Right lobe of liver (tissue), 6 donors: ENCODE data around the gene TRPM3. TPM values are rescaled to one million over a fixed set of nuclear protein-coding genes. Genes with fewer than 3 reads are reported as not detected.

Source experiments
- ATAC-seq, 4 donors: fragments of 200-7000 bp; cut with Tn5 transposase; one replicate each; pipeline ENCODE4 v1.9.1; 2020; ENCODE audit warnings: mild to moderate bottlenecking in 4 of 4, moderate library complexity in 4 of 4
- DNase-seq, 3 donors: peaks; one replicate each; pipeline ENCODE4 v3.0.0-alpha.2; 2020
- H3K27ac ChIP-seq, 3 donors: fragments of 200-600 bp; one replicate each; pipeline ENCODE4 v1.8.0; 2022
- H3K27me3 ChIP-seq, 2 donors: fragments of 200-600 bp; one replicate each; pipeline ENCODE4 v1.8.0; 2022
- H3K36me3 ChIP-seq, 4 donors: fragments of 200-600 bp; sonication (generic) in 1 of 4; one replicate each; pipeline versions ENCODE4 v1.5.1 to v1.8.0; 2017 to 2022; ENCODE audit warnings: control low read depth in 1 of 4
- H3K4me1 ChIP-seq, 4 donors: fragments of 200-600 bp; sonication (generic) in 1 of 4; one replicate each; pipeline versions ENCODE4 v1.5.1 to v1.8.0; 2017 to 2022; ENCODE audit warnings: control low read depth in 1 of 4
- H3K4me3 ChIP-seq, 3 donors: fragments of 200-600 bp; one replicate each; pipeline ENCODE4 v1.8.0; 2022
- H3K9me3 ChIP-seq, 4 donors: fragments of 200-600 bp; sonication (generic) in 1 of 4; one replicate each; pipeline versions ENCODE4 v1.5.1 to v1.8.0; 2017 to 2022; ENCODE audit warnings: control low read depth in 1 of 4
- POLR2A ChIP-seq: fragments of 450-650 bp; IDR thresholded peaks from one replicate; pipeline ENCODE4 v1.6.1; 2017; ENCODE audit warnings: antibody characterized with exemption, mild to moderate bottlenecking
- WGBS: methylation state at CpG from one replicate; pipeline ENCODE4 v1.1.6; 2018; ENCODE audit warnings: low coverage, low lambda C conversion rate; ENCODE audit not compliant: insufficient coverage; ENCODE audit errors: missing lambda C conversion rate; 5-methylcytosine and 5-hydroxymethylcytosine counted together
- intact Hi-C, 2 donors: fragments of 100-400 bp; cut with DNase I; formaldehyde crosslinking; loops; one replicate each; pipeline versions ENCODE4 v1.11.2 to v1.14.1; 2022
- total RNA-seq, 6 experiments: library from RNA; depleted of rRNA in 2 of 6; stranded (reverse); fragments of >200 nt in 2 of 6; fragmentation: NEBNext Ultra II Directional in 3 of 6; extraction: Animal tissue kit (Norgen Biotek cat#: 25700) in 3 of 6; gene quantifications; one replicate each; pipeline versions ENCODE4 v1.1.0 to v1.2.4, GENCODE V29; 2016 to 2023
- TF ChIP-seq, protein P1 (sequence below), 4 donors: fragments of 200-600 bp in 3 of 4; fragments of 450-650 bp in 1 of 4; IDR thresholded peaks; one replicate each; pipeline versions ENCODE4 v1.5.1 to v1.8.0; 2016 to 2022; ENCODE audit warnings: antibody characterized with exemption in 4 of 4, mild to moderate bottlenecking in 2 of 4
- donor health status: DM: no; HTN: yes; CAD: no.
- donor health status: DM: no; HTN: no; CAD: no.
- donor health status: DM: no; HTN: no; CAD: no.
- donor health status: DM: no; HTN: yes; CAD: no.
- donor health status: DM: no; HTN: yes; CAD: no.

The TRPM3 gene
- total RNA-seq, 6 experiments from 2014 or later = 0.26 to 0.56 (median 0.39) TPM

DNA sequence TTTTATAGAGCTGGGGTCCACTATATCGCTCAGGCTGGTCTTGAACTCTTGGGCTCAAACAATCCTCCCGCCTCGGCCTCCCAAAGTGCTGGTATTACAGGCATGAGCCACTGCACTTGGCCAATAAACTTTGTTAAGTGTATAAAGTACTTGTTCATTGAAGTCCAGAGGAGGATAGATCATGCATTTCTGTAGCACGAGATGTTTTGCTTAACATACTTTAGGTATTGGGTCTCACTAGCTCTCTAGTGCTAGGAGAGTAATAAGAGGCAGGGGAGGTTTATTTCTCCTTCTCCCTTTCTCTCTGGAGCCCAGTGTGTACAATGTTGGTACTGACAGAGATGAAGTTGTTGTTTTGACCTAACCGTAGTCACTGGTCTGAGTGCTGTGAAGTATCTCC is 581.4 kb downstream of the TRPM3 start:
- Histone ChIP-seq H3K27me3 (no peaks in the 10 kb centered on the region), H3K4me1 (no peaks in the 10 kb centered on the region), H3K27ac (no peak overlapping the region), H3K4me3 (no peak overlapping the region), H3K36me3 (no peaks in the 10 kb centered on the region), H3K9me3 (no peaks in the 10 kb centered on the region)
- ATAC-seq (no peak), DNase-seq (no peak)
- WGBS = 83% methylated on average over 5 of the region's 5 CpGs
- intact Hi-C loops = no loop called here
- TF ChIP-seq, protein P1, sequence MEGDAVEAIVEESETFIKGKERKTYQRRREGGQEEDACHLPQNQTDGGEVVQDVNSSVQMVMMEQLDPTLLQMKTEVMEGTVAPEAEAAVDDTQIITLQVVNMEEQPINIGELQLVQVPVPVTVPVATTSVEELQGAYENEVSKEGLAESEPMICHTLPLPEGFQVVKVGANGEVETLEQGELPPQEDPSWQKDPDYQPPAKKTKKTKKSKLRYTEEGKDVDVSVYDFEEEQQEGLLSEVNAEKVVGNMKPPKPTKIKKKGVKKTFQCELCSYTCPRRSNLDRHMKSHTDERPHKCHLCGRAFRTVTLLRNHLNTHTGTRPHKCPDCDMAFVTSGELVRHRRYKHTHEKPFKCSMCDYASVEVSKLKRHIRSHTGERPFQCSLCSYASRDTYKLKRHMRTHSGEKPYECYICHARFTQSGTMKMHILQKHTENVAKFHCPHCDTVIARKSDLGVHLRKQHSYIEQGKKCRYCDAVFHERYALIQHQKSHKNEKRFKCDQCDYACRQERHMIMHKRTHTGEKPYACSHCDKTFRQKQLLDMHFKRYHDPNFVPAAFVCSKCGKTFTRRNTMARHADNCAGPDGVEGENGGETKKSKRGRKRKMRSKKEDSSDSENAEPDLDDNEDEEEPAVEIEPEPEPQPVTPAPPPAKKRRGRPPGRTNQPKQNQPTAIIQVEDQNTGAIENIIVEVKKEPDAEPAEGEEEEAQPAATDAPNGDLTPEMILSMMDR (IDR thresholded peaks at IDR 0.05) = no peak
- TF ChIP-seq POLR2A = no peak

DNA sequence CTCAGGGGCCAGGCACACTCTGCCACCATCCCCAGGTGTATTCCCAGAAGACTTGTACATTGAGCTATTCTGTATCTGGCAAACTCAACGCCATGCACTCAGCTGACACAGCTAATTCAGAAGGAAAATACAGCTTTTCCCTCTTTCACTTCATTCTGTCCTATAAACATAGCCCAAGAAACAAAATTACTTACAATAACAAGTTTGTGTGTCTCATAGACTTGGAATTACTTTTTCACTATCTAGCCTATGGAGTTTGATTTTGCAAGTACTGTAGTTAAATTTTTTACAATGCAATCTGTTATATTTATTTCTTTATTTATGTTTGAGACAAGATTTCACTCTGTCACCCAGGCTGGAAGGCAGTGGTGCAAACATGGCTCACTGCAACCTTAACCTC is 581.9 kb downstream of the TRPM3 start:
- Histone ChIP-seq H3K27ac (no peak overlapping the region), H3K4me1 (no peaks in the 10 kb centered on the region), H3K4me3 (no peak overlapping the region), H3K27me3 (no peaks in the 10 kb centered on the region), H3K36me3 (no peaks in the 10 kb centered on the region), H3K9me3 (no peaks in the 10 kb centered on the region)
- intact Hi-C loops = no loop called here
- ATAC-seq (no peak), DNase-seq (no peak)
- TF ChIP-seq, protein P1 (IDR thresholded peaks at IDR 0.05) = no peak
- no peak for TF ChIP-seq POLR2A
- 67% methylated on average over 1 of the region's 1 CpG for WGBS

DNA sequence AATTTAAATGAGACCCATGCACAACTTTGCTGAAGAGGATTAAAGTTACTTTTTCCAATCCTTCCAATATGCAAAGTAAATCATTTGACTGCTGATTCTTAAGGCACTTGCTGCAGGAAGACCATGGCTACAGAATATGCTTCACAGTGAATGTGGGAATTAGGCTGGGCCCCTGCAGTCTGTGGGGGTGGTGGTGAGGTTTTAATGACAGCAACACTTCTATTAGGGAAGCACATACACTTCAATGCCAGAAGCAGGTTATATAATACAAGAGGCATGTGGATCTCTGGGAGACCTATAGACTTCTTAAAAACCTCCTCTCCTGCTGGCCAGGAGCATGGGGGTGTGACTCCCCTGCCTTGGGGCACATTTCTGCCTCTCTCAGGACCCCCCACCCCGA is 582.4 kb downstream of the TRPM3 start:
- TF ChIP-seq, protein P1 (IDR thresholded peaks at IDR 0.05) = no peak
- TF ChIP-seq POLR2A = no peak
- no peaks in the 10 kb centered on the region for H3K36me3 ChIP-seq
- ATAC-seq (no peak), DNase-seq (no peak)
- H3K4me3 ChIP-seq = no peak overlapping the region
- intact Hi-C loops = no loop called here
- no peak overlapping the region for H3K27ac ChIP-seq
- H3K9me3 ChIP-seq = no peaks in the 10 kb centered on the region
- H3K4me1 ChIP-seq = no peaks in the 10 kb centered on the region
- H3K27me3 ChIP-seq = no peaks in the 10 kb centered on the region
- WGBS = no CpG with 5 or more reads among the region's 1 CpG

DNA sequence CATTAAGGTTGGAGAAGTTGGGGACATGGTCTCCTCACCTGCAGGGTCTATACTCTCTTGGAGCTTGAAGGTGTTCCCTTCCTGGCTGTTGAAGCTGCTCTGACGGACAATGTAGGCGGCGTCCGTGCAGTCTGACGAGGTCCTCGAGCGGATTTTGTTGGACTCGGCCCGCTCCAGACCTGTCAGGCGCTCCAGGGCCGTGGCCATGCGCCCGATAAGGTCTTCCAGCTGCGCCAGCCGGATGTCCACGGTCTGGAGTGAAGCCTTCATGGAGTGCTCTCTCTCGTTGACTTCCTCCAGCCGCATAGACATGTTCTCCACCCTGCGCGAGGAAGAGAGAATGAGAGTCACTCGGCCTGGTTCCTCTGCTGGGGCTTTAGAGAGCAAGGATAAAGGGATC is 584.3 kb downstream of the TRPM3 start:
- H3K9me3 ChIP-seq = no peaks in the 10 kb centered on the region
- no peak for TF ChIP-seq POLR2A
- TF ChIP-seq, protein P1 (IDR thresholded peaks at IDR 0.05) = no peak
- DNase-seq = no peak
- no peak for ATAC-seq
- H3K4me3 ChIP-seq = no peak overlapping the region
- no peaks in the 10 kb centered on the region for H3K36me3 ChIP-seq
- H3K4me1 ChIP-seq = no peaks in the 10 kb centered on the region
- intact Hi-C loops = no loop called here
- no peak overlapping the region for H3K27ac ChIP-seq
- H3K27me3 ChIP-seq = no peaks in the 10 kb centered on the region
- 92% methylated on average over 5 of the region's 21 CpGs for WGBS
